Prostate gland (tissue), 2 donors: ENCODE results near the gene MYLK4.

Experiments
- POLR2AphosphoS5 ChIP-seq: sonication (generic); formaldehyde crosslinking; IDR thresholded peaks from one replicate; pipeline ENCODE4 v1.6.1; 2017; ENCODE audit warnings: antibody characterized with exemption
- TF ChIP-seq, protein P1 (sequence below), 4 experiments: fragments of 200-600 bp in 2 of 4; fragments of 450-650 bp in 2 of 4; sonication (generic) in 2 of 4; IDR thresholded peaks; 1 replicate in 3 of 4; 2 replicates in 1 of 4; pipeline ENCODE4 v1.5.1; 2016 to 2019; ENCODE audit warnings: antibody characterized with exemption in 4 of 4, mild to moderate bottlenecking in 2 of 4, moderate library complexity in 2 of 4

DNA sequence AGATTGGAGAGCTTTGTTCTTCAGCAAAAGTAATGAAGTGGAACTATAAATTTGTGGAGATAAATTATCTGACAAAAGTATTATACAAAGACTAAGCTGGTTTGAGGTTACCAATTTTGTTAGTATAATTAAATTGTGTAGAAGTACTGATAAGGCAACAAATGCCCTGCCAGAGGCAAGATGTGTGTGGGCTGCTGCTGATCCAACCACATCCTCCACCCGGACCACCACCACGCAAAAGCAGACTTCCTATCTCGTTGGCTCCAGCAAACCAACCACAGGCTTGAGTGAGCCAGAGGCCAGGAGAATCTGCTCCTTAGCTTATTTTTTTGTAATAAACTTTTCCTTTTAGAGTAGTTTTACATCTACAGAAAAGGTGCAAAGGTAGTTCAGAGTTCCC is 1.1 kb upstream of the MYLK4 start:
- TF ChIP-seq POLR2AphosphoS5, result no peak
- TF ChIP-seq, protein P1, sequence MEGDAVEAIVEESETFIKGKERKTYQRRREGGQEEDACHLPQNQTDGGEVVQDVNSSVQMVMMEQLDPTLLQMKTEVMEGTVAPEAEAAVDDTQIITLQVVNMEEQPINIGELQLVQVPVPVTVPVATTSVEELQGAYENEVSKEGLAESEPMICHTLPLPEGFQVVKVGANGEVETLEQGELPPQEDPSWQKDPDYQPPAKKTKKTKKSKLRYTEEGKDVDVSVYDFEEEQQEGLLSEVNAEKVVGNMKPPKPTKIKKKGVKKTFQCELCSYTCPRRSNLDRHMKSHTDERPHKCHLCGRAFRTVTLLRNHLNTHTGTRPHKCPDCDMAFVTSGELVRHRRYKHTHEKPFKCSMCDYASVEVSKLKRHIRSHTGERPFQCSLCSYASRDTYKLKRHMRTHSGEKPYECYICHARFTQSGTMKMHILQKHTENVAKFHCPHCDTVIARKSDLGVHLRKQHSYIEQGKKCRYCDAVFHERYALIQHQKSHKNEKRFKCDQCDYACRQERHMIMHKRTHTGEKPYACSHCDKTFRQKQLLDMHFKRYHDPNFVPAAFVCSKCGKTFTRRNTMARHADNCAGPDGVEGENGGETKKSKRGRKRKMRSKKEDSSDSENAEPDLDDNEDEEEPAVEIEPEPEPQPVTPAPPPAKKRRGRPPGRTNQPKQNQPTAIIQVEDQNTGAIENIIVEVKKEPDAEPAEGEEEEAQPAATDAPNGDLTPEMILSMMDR (IDR thresholded peaks at IDR 0.05), result no peak
